Omental fat pad (tissue), 4 donors: ENCODE measurements around the gene ANKRD45. TPM values are rescaled to one million over a fixed set of nuclear protein-coding genes. Genes with fewer than 3 reads are reported as not detected.
"Not testable (repeated sequence)": the region's sequence is repeated elsewhere in the genome, so short reads cannot be mapped to it uniquely, and the experiment has no call there.

ENCODE experiments used
- ATAC-seq: fragments of 150-250 bp; one replicate; pipeline ENCODE4 v1.9.1; 2016; ENCODE audit warnings: mild to moderate bottlenecking, moderate library complexity; ENCODE audit not compliant: low FRiP score
- DNase-seq: peaks from one replicate; pipeline ENCODE4 v3.0.0-alpha.2; 2019; ENCODE audit warnings: low spot score
- total RNA-seq, 4 donors: library from RNA; depleted of rRNA; stranded (reverse); fragments of >200 nt; gene quantifications; one replicate each; pipeline ENCODE4 v1.1.0, GENCODE V29; 2016
- TF ChIP-seq, protein P1 (sequence below), 3 donors: fragments of 450-650 bp; IDR thresholded peaks; one replicate each; pipeline ENCODE4 v1.5.1; 2016 to 2017; ENCODE audit warnings: antibody characterized with exemption in 3 of 3, mild to moderate bottlenecking in 3 of 3, moderate library complexity in 2 of 3

The ANKRD45 gene
- total RNA-seq, 4 donors from 2014 or later: 0.38 TPM; not detected in 3

DNA sequence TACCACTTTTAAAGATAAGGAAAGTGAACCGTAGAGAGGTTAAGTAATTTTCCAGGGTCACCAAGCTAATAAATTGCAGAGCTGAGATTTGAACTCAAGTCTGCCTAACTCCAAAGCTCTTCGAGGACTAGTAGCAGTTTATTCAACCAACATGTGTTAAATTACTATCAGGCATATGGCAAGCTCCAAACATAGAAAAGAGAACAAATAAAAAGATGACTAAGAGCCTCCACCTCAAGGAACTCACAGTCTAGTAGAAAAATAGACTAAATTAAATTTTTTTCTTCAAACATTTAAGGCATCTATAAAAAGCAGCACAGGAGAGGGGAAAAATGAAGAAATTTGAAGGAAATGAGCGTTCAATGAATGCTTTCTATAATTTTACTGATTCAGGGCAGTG lies 89.0 kb downstream of the ANKRD45 start:
- ATAC-seq (no peak), DNase-seq (no peak)
- TF ChIP-seq, protein P1, sequence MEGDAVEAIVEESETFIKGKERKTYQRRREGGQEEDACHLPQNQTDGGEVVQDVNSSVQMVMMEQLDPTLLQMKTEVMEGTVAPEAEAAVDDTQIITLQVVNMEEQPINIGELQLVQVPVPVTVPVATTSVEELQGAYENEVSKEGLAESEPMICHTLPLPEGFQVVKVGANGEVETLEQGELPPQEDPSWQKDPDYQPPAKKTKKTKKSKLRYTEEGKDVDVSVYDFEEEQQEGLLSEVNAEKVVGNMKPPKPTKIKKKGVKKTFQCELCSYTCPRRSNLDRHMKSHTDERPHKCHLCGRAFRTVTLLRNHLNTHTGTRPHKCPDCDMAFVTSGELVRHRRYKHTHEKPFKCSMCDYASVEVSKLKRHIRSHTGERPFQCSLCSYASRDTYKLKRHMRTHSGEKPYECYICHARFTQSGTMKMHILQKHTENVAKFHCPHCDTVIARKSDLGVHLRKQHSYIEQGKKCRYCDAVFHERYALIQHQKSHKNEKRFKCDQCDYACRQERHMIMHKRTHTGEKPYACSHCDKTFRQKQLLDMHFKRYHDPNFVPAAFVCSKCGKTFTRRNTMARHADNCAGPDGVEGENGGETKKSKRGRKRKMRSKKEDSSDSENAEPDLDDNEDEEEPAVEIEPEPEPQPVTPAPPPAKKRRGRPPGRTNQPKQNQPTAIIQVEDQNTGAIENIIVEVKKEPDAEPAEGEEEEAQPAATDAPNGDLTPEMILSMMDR (IDR thresholded peaks at IDR 0.05): no peak

DNA sequence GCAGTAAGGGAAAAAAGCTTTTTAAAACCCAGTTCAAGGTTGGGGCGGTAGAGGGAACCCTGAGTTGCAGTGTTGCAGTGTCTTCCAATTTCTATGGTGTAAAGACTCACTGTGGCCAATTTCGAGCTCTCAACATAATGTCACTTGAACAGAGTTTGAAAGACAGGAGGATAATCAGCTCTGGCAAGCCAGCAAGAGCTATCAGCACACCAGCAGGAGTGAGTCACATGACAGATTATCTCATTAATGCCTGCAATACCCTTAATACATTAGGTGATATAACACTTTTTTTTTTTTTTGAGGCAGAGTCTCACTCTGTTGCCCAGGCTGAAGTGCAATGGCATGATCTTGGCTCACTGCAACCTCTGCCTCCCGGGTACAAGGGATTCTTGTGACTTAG lies 89.6 kb downstream of the ANKRD45 start:
- ATAC-seq: no peak
- TF ChIP-seq, protein P1 (IDR thresholded peaks at IDR 0.05): no peak
- DNase-seq: no peak

GRCh38 chr1:173573596-173573995 lies 96.1 kb downstream of the ANKRD45 start:
- TF ChIP-seq, protein P1 (IDR thresholded peaks at IDR 0.05): no peak
- no peak for ATAC-seq

GRCh38 chr1:173572201-173572873 lies 97.3 kb downstream of the ANKRD45 start:
- no peak for DNase-seq
- ATAC-seq: no peak
- TF ChIP-seq, protein P1 (IDR thresholded peaks at IDR 0.05): no peak

More at GRCh38 chr1:173573596-173573995, 96.1 kb downstream of the ANKRD45 start:
- DNase-seq: no peak

GRCh38 chr1:173570370-173571007 lies 99.2 kb downstream of the ANKRD45 start:
- ATAC-seq (no peak), DNase-seq (no peak)
- TF ChIP-seq, protein P1 (IDR thresholded peaks at IDR 0.05): no peak

GRCh38 chr1:173568483-173568882 lies 101.2 kb downstream of the ANKRD45 start:
- DNase-seq (no peak), ATAC-seq (no peak)
- TF ChIP-seq, protein P1 (IDR thresholded peaks at IDR 0.05): no peak

- ATAC-seq, DNase-seq: not testable (repeated sequence)
Measured at GRCh38 chr1:173563846-173564245, 105.8 kb downstream of the ANKRD45 start.
